Superior temporal gyrus (tissue), 1 donor: Measurements from ENCODE around the gene BDH1.
"Not testable (repeated sequence)": the region's sequence is repeated elsewhere in the genome, so short reads cannot be mapped to it uniquely, and the experiment has no call there.

Experiments
- DNase-seq: peaks from one replicate; pipeline ENCODE4 v3.0.0-alpha.2; 2016; ENCODE audit errors: extremely low spot score

The BDH1 gene

GRCh38 chr3:197521277-197522182, 34.2 kb downstream of the BDH1 start:
- no peak for DNase-seq

- DNase-seq: peak; percentile 59
Measured at GRCh38 chr3:197520311-197521276, 35.2 kb downstream of the BDH1 start.

- no peak for DNase-seq
Measured at GRCh38 chr3:197519801-197520211, 36.0 kb downstream of the BDH1 start.

- no peak for DNase-seq
Measured at GRCh38 chr3:197518881-197519421, 36.8 kb downstream of the BDH1 start.

- not testable (repeated sequence) for DNase-seq
Measured at GRCh38 chr3:197517922-197518683, 37.7 kb downstream of the BDH1 start.

GRCh38 chr3:197516890-197517606, 38.7 kb downstream of the BDH1 start:
- DNase-seq: not testable (repeated sequence)

- no peak for DNase-seq
Measured at GRCh38 chr3:197516517-197516889, 39.3 kb downstream of the BDH1 start.

GRCh38 chr3:197514786-197515355, 40.9 kb downstream of the BDH1 start:
- no peak for DNase-seq

- DNase-seq: no peak
Measured at GRCh38 chr3:197513953-197514785, 41.6 kb downstream of the BDH1 start.

- DNase-seq: no peak
Measured at GRCh38 chr3:197512691-197513571, 42.8 kb downstream of the BDH1 start.

GRCh38 chr3:197511853-197512635, 43.7 kb downstream of the BDH1 start:
- DNase-seq: no peak

- DNase-seq: peak; percentile 65
Measured at GRCh38 chr3:197511130-197511529, 44.6 kb downstream of the BDH1 start.

- DNase-seq: no peak
Measured at GRCh38 chr3:197510642-197511018, 45.1 kb downstream of the BDH1 start.

GRCh38 chr3:197508924-197509775, 46.6 kb downstream of the BDH1 start:
- DNase-seq: no peak

- no peak for DNase-seq
Measured at GRCh38 chr3:197508461-197508860, 47.3 kb downstream of the BDH1 start.

GRCh38 chr3:197508051-197508451, 47.7 kb downstream of the BDH1 start:
- no peak for DNase-seq

- no peak for DNase-seq
Measured at GRCh38 chr3:197507541-197507940, 48.2 kb downstream of the BDH1 start.
